GM21576 (cell line): ENCODE measurements around the gene ALDH3B1.

Experiments used
- ATAC-seq: cut with Tn5 transposase; IDR thresholded peaks from one replicate; pipeline ENCODE4 v1.9.1; 2021; ENCODE audit warnings: mild to moderate bottlenecking, moderate library complexity; ENCODE audit not compliant: unreplicated experiment

ALDH3B1 gene

GRCh38 chr11:67996622-67997474 is 13.3 kb upstream of the ALDH3B1 start:
- ATAC-seq, result no peak

- no peak for ATAC-seq
Measured at GRCh38 chr11:67997475-67997921, 12.6 kb upstream of the ALDH3B1 start.

- no peak for ATAC-seq
Measured at GRCh38 chr11:67998150-67999045, 11.7 kb upstream of the ALDH3B1 start.

- no peak for ATAC-seq
Measured at GRCh38 chr11:67999201-67999629, 10.9 kb upstream of the ALDH3B1 start.

GRCh38 chr11:67999704-68000103 is 10.4 kb upstream of the ALDH3B1 start:
- ATAC-seq, result no peak

- ATAC-seq, result peak; percentile 14
Measured at GRCh38 chr11:68002575-68002937, 7.6 kb upstream of the ALDH3B1 start.

- ATAC-seq, result peak; percentile 41
Measured at GRCh38 chr11:68002938-68003845, 6.9 kb upstream of the ALDH3B1 start.

- ATAC-seq, result peak; percentile 38
Measured at GRCh38 chr11:68003846-68004550, 6.1 kb upstream of the ALDH3B1 start, which contains the start of gene UNC93B1. Gene UNC93B1 (minus strand): TSS chr11:68004097. CDS start chr11:68004043, 54 bp downstream.

- ATAC-seq, result no peak
Measured at GRCh38 chr11:68004551-68005335, 5.4 kb upstream of the ALDH3B1 start.

GRCh38 chr11:68006606-68007166 is 3.4 kb upstream of the ALDH3B1 start:
- ATAC-seq, result no peak

- ATAC-seq, result no peak
Measured at GRCh38 chr11:68007498-68008380, 2.4 kb upstream of the ALDH3B1 start.

- no peak for ATAC-seq
Measured at GRCh38 chr11:68008381-68009337, 1.5 kb upstream of the ALDH3B1 start.

GRCh38 chr11:68009391-68010089 is 587 bp upstream of the ALDH3B1 start:
- ATAC-seq, result no peak

- no peak for ATAC-seq
Measured at GRCh38 chr11:68011051-68011943, 1.2 kb downstream of the ALDH3B1 start.
